Left forelimb (tissue), 1 donor: ENCODE data around the gene SMR3A.

Experiments used
- DNase-seq: peaks from one replicate; pipeline ENCODE4 v3.0.0-alpha.2; 2018; ENCODE audit warnings: low spot score

SMR3A gene

GRCh38 chr4:70360460-70360859 lies at the start of gene SMR3A:
TSS of gene SMR3A (plus strand) at chr4:70360760. CDS start at chr4:70362116, 1,356 bp downstream.
- DNase-seq = no peak

- no peak for DNase-seq
Observed at GRCh38 chr4:70313736-70314135, 46.8 kb upstream of the SMR3A start.

- no peak for DNase-seq
Observed at GRCh38 chr4:70315928-70316327, 44.6 kb upstream of the SMR3A start.

GRCh38 chr4:70326052-70326451 lies 34.5 kb upstream of the SMR3A start:
- DNase-seq = no peak

- DNase-seq = no peak
Observed at GRCh38 chr4:70334681-70335080, 25.9 kb upstream of the SMR3A start, which contains the start of gene CABS1. TSS of gene CABS1 (plus strand) at chr4:70334981. CDS start at chr4:70335040, 59 bp downstream.

GRCh38 chr4:70336043-70336442 lies 24.5 kb upstream of the SMR3A start:
- no peak for DNase-seq

GRCh38 chr4:70337886-70338420 lies 22.6 kb upstream of the SMR3A start:
- DNase-seq = no peak

- no peak for DNase-seq
Observed at GRCh38 chr4:70356185-70356584, 4.4 kb upstream of the SMR3A start.

GRCh38 chr4:70359115-70359661 lies 1.4 kb upstream of the SMR3A start:
- DNase-seq = no peak

GRCh38 chr4:70364002-70364401 lies 3.4 kb downstream of the SMR3A start:
- no peak for DNase-seq

- no peak for DNase-seq
Observed at GRCh38 chr4:70365479-70365878, 4.9 kb downstream of the SMR3A start.

- no peak for DNase-seq
Observed at GRCh38 chr4:70367813-70368212, 7.3 kb downstream of the SMR3A start.

- DNase-seq = no peak
Observed at GRCh38 chr4:70371987-70372386, 11.4 kb downstream of the SMR3A start.

- no peak for DNase-seq
Observed at GRCh38 chr4:70372760-70373159, 12.2 kb downstream of the SMR3A start.

GRCh38 chr4:70380578-70380977 lies 20.0 kb downstream of the SMR3A start:
- no peak for DNase-seq

- no peak for DNase-seq
Observed at GRCh38 chr4:70382691-70383181, 22.2 kb downstream of the SMR3A start, which contains the start of gene SMR3B. TSS of gene SMR3B (plus strand) at chr4:70383131. CDS start at chr4:70384511, 1,380 bp downstream.

GRCh38 chr4:70392057-70392776 lies 31.7 kb downstream of the SMR3A start:
- no peak for DNase-seq

GRCh38 chr4:70397580-70397979 lies 37.0 kb downstream of the SMR3A start, which contains the start of gene OPRPN:
TSS of gene OPRPN (plus strand) at chr4:70397940. CDS start at chr4:70399286, 1,346 bp downstream.
- DNase-seq = no peak

- DNase-seq = no peak
Observed at GRCh38 chr4:70399319-70399718, 38.8 kb downstream of the SMR3A start.

- DNase-seq = no peak
Observed at GRCh38 chr4:70402762-70403161, 42.2 kb downstream of the SMR3A start.

- DNase-seq = no peak
Observed at GRCh38 chr4:70405765-70406164, 45.2 kb downstream of the SMR3A start.
